Measurements from ENCODE around the gene CHMP1A. TPM values are rescaled to one million over a fixed set of nuclear protein-coding genes. Genes with fewer than 3 reads are reported as not detected.

CHMP1A gene
- total and polyA plus RNA-seq, 2 of the 8 experiments (the other 6 are each of a cell fraction or from before 2014, with no cell fraction given) = 64.4 to 75.8 TPM

DNA sequence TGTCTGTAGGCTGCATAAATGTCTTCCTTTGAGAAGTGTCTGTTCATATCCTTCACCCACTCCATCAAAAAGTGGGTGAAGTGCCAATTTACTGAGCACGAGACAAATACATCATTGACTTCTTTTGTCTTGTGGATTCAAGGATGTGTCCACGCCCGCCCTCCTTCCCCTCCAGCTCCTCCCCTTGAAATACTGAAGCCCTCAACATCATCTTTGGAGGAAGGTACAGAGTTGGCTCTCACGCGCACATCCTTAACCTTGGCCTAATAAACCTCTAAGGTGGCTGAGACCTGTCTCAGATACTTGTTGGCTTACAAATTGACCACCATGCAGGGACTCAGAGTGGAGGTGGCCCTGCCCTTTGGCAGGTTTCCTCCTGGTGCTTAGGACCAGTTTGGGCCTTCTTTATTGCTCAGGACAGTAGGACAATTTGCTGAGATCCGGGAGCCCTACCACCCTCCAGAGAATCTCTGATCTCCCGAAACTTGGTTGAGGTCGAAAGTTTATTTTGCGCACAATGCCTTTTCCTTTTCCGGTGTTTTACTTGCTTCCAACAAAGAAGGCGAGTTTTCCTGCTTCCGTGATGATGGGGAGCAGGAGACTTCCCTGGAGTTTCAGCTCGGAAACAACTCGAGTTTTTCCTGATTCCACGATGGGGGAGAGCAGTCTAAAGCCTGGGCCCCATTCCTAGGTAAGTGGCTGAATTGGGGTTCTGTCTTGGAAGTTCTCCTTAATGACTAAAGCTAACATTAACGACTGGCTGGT, 14.9 kb upstream of the CHMP1A start:
- H3K4me2 ChIP-seq (ENCODE audit: insufficient read depth in 1 of 2, low read depth in 2 of 2, low read length in 2 of 2) = no peak overlapping the region
- no peak overlapping the region for H4K5ac ChIP-seq (ENCODE audit: insufficient read length, low read depth, low read length)
- H3K4me1 ChIP-seq (replicated peaks in 1 of 4; ENCODE audit: control insufficient read depth in 3 of 4, insufficient read depth in 4 of 4, low read length in 3 of 4) = no peaks in the 10 kb centered on the region
- no peak overlapping the region for H2AFZ ChIP-seq (ENCODE audit: low read length)
- no peak overlapping the region for H2BK12ac ChIP-seq (ENCODE audit: low read depth, low read length)
- no peak overlapping the region for H3K23ac ChIP-seq (ENCODE audit: insufficient read length)
- no peak overlapping the region for H4K91ac ChIP-seq (replicated peaks; ENCODE audit: insufficient read length, low read length)
- H3K36me3 ChIP-seq (ENCODE audit: control insufficient read depth in 2 of 4, insufficient read depth in 4 of 4, low read length in 3 of 4) = no peaks in the 10 kb centered on the region; a peak in 2 of 8 replicates
- H2BK20ac ChIP-seq (ENCODE audit: low read length) = no peak overlapping the region
- H3K14ac ChIP-seq (ENCODE audit: insufficient read length) = no peak overlapping the region
- no peak overlapping the region for H3K27ac ChIP-seq (ENCODE audit: low read depth, low read length)
- H3K9me3 ChIP-seq (ENCODE audit: insufficient read depth in 2 of 2, low read depth in 1 of 2, low read length in 1 of 2) = peaks cover 11 to 14% of the 10 kb centered on the region in 2 experiments; a peak in 2 of 4 replicates
- no peak for DNase-seq (ENCODE audit: low read depth in 1 of 2, low spot score in 2 of 2)
- no peaks in the 10 kb centered on the region for H3K79me1 ChIP-seq (ENCODE audit: low read depth, low read length)
- no peak overlapping the region for H3K18ac ChIP-seq (ENCODE audit: extremely low read depth, low read length)
- CTCF ChIA-PET (ENCODE audit: partially characterized antibody) = interaction anchor here (0.6 to 1.7 kb wide), 2 partner anchors 57 to 901 kb away, joined by 3 to 5 read pairs; no protein-coding TSS in a partner anchor
- H3K23me2 ChIP-seq (ENCODE audit: low read depth, low read length) = no peaks in the 10 kb centered on the region
- no peak overlapping the region for H2BK5ac ChIP-seq (ENCODE audit: low read depth, low read length)
- H3K9ac ChIP-seq (replicated peaks in 1 of 4; ENCODE audit: extremely low read depth in 1 of 4, low read depth in 3 of 4, low read length in 3 of 4) = no peak overlapping the region
- H3K56ac ChIP-seq (replicated peaks; ENCODE audit: insufficient read length, low read depth, low read length) = no peak overlapping the region
- WGBS, 2 experiments (ENCODE audit: extremely low coverage in 1 of 2, insufficient coverage in 1 of 2, insufficient read length in 1 of 2, insufficient replicate concordance in 2 of 2, low coverage in 1 of 2, low lambda C conversion rate in 2 of 2, missing lambda C conversion rate in 1 of 2) = 90% methylated on average over 16 of the region's 16 CpGs; no CpG with 5 or more reads in 1 of the 2 experiments
- no peak for FAIRE-seq
- no peak overlapping the region for H4K8ac ChIP-seq (ENCODE audit: extremely low read depth, insufficient read depth, low read length)
- no peaks in the 10 kb centered on the region for H3K79me2 ChIP-seq (ENCODE audit: control insufficient read depth in 1 of 2, insufficient read depth in 2 of 2, low read length in 2 of 2)
- H3K27me3 ChIP-seq (replicated peaks in 1 of 4; ENCODE audit: control insufficient read depth in 3 of 4, extremely low read depth in 1 of 4, insufficient read depth in 3 of 4, low read length in 3 of 4) = no peaks in the 10 kb centered on the region
- H3K4me3 ChIP-seq (ENCODE audit: extremely low read depth in 1 of 4, insufficient read depth in 2 of 4, low read depth in 3 of 4, low read length in 4 of 4) = no peak overlapping the region
- no peak overlapping the region for H2AK5ac ChIP-seq (ENCODE audit: low read depth, low read length)
- POLR2A ChIA-PET (ENCODE audit: partially characterized antibody) = interaction anchor here (1.2 to 1.4 kb wide), 3 partner anchors 13 to 15 kb away, joined by 3 to 4 read pairs (median 3); partner anchors contain the start of genes CHMP1A and SPATA33
- H3K4ac ChIP-seq (replicated peaks; ENCODE audit: insufficient read length, low read depth, low read length) = no peak overlapping the region
- no peak overlapping the region for H2BK120ac ChIP-seq (replicated peaks; ENCODE audit: low read depth, low read length)
- H4K20me1 ChIP-seq (replicated peaks in 1 of 2; ENCODE audit: control insufficient read depth in 1 of 2, insufficient read depth in 2 of 2, low read length in 2 of 2) = peaks cover 0 to 2% of the 10 kb centered on the region in 2 experiments
- H2BK15ac ChIP-seq (ENCODE audit: low read length) = no peak overlapping the region
- TF ChIP-seq, protein P1, sequence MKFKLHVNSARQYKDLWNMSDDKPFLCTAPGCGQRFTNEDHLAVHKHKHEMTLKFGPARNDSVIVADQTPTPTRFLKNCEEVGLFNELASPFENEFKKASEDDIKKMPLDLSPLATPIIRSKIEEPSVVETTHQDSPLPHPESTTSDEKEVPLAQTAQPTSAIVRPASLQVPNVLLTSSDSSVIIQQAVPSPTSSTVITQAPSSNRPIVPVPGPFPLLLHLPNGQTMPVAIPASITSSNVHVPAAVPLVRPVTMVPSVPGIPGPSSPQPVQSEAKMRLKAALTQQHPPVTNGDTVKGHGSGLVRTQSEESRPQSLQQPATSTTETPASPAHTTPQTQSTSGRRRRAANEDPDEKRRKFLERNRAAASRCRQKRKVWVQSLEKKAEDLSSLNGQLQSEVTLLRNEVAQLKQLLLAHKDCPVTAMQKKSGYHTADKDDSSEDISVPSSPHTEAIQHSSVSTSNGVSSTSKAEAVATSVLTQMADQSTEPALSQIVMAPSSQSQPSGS (IDR thresholded peaks at IDR 0.05; ENCODE audit: low read length) = no peak
- TF ChIP-seq TCF12 (IDR thresholded peaks at IDR 0.05; ENCODE audit: low read depth, low read length) (no peak), CEBPB (IDR thresholded peaks at IDR 0.05; ENCODE audit: low read depth, low read length) (no peak), GABPA (IDR thresholded peaks at IDR 0.05; ENCODE audit: borderline replicate concordance, insufficient read depth, low read length) (no peak), SRF (IDR thresholded peaks at IDR 0.05; ENCODE audit: low read depth, low read length) (no peak), SIRT6 (IDR thresholded peaks at IDR 0.05; ENCODE audit: low read length) (no peak), BRCA1 (IDR thresholded peaks at IDR 0.05; ENCODE audit: low read depth, low read length) (no peak), POU5F1 (IDR thresholded peaks at IDR 0.05; ENCODE audit: low read depth, low read length) (no peak), FOSL1 (IDR thresholded peaks at IDR 0.05; ENCODE audit: insufficient read depth, low read depth, low read length) (no peak)
- TF ChIP-seq, protein P2, sequence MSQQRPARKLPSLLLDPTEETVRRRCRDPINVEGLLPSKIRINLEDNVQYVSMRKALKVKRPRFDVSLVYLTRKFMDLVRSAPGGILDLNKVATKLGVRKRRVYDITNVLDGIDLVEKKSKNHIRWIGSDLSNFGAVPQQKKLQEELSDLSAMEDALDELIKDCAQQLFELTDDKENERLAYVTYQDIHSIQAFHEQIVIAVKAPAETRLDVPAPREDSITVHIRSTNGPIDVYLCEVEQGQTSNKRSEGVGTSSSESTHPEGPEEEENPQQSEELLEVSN (IDR thresholded peaks at IDR 0.05) = no peak

Data from H1 (cell line).